Endometrial microvascular endothelial cells (primary cell): ENCODE data around the gene LPAR2. TPM values are rescaled to one million over a fixed set of nuclear protein-coding genes. Genes with fewer than 3 reads are reported as not detected.

ENCODE experiments used
- in situ Hi-C: cut with HindIII; loops from 2 replicates; pipeline ENCODE4 v1.10.0; 2017; ENCODE audit warnings: low sequenced_read_pairs, low pct_unique_long_range_greater_than_20kb; ENCODE audit errors: inconsistent ontology term
- total RNA-seq: library from RNA; depleted of rRNA; stranded (reverse); fragments of >200 nt; gene quantifications from one replicate; pipeline ENCODE4 v1.2.3, GENCODE V29; 2015; ENCODE audit errors: inconsistent ontology term

LPAR2 gene
- total RNA-seq, 1 donor from 2014 or later: 0.56 TPM

DNA sequence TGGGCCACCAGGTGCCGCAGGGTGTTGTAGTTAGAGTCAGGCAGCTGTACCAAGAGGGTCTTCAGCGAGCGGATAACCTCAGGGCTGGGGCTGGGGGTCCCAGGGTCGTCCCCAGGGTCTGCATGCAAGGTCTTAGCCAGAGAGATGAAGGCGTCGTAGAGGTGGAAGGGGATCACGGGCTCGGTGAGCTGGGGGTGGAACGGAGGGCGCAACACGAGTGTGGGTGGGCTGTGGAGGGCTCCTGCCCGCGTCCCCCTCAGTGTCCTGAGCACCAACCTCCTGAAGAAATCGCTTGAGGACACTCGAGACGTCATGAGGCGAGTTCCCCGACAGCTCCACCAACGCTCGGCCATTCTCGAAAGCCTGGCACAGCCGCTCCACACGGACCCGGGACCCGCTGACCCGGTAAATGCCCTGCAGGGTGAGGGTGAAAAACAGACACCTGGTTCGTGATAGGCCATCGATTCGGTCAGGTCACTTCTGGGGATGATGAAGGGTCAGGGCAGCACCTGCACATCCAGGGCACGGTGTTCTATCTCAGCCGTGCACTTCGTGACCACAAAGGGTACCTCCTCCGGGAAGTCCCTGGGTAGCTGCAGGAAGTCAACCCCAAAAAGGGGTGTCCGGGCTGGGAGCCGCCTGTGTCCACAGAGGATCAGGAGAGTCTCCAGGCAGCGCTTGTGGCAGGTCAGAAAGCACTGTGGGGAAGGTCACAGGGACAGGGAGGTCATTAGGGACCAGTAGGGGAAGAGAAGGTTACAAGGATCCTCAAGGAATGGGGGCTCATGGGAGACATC lies 6.7 kb upstream of the LPAR2 start:
- in situ Hi-C loops: no loop called here

GRCh38 chr19:19633711-19634515 lies 5.9 kb upstream of the LPAR2 start:
- in situ Hi-C loops: no loop called here

DNA sequence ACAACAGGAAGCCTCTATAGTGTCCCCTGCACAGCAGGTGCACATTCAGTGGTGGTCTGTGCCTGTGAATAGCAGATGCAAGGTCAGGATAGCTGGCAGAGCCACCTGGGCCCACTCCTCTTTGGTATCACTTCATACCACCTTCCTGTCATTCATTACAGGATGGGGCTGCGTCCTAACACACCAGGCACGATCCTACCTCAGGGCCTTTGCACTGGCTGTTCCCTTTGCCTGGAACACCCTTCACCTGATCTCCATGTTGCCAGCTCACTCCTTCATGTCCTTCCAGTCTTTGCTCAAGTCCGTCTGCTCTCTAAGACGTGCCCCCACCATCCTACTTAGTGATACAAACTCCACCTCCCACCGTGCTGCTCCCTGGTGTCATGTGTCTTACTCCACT lies 4.6 kb upstream of the LPAR2 start:
- in situ Hi-C loops: no loop called here

DNA sequence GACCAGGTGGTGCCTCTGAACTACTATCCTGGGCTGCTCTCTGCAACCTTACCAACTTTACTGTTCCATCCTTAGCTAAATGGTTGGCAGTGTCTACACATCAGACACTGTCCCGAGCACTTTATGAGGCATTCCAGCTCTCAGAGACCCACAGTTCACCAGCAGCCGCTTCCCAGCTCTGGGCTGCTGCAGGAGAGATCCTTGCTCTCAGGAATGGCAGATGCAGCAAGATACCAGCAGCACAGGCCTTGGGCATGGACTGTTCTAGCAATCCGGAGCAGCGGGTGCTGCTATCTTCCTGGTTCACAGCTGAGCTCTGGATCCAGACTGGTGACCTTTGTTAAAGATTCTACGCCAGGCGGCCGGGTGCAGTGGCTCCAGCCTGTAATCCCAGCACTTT lies 3.3 kb upstream of the LPAR2 start:
- in situ Hi-C loops: no loop called here

GRCh38 chr19:19630426-19630825 lies 2.4 kb upstream of the LPAR2 start:
- in situ Hi-C loops: no loop called here

GRCh38 chr19:19630062-19630414 lies 2.0 kb upstream of the LPAR2 start:
- in situ Hi-C loops: no loop called here

GRCh38 chr19:19628501-19629134 lies 598 bp upstream of the LPAR2 start:
- in situ Hi-C loops: no loop called here

DNA sequence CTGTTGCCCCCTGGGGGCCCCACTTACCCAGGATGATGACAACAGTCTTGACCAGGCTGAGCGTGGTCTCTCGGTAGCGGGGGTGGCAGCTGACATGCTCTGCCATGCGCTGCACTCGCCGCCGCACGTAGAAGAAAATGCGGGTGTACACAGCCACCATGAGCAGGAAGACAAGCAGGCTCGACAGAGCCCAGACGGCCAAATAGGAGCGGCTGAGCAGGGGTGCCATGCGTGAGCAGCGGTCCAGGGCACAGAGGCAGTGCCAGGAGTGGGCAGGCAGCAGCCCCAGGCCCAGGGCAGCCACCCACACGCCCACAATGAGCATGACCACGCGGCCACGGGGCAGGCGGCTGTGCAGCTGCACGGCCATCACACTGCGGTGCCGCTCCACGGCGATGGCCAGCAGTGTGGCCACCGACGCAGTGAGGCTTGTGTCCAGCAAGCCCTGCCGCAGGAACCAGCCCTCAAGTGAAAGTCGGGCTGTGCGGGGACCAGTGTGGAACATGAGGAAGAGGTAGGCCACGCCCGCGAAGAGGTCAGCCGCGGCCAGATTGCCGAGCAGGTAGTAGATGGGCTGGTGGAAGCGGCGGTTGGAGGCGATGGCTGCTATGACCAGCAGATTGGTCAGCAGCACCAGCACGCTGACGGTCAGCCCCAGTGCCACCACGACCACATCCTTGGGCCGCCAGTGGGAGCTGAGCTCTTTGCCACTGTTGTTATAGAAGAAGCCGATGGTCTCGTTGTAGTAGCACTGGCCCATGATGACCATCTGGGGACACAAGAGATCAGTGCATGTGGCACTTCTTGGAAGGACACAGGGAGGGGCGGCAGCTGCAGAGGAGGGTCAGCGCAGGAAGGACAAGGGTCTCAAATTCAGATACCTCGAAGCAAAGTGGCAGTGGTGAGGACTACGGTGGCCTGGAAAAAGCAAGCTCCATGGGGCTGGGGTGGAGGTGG lies 1.2 kb downstream of the LPAR2 start:
- in situ Hi-C loops: no loop called here

DNA sequence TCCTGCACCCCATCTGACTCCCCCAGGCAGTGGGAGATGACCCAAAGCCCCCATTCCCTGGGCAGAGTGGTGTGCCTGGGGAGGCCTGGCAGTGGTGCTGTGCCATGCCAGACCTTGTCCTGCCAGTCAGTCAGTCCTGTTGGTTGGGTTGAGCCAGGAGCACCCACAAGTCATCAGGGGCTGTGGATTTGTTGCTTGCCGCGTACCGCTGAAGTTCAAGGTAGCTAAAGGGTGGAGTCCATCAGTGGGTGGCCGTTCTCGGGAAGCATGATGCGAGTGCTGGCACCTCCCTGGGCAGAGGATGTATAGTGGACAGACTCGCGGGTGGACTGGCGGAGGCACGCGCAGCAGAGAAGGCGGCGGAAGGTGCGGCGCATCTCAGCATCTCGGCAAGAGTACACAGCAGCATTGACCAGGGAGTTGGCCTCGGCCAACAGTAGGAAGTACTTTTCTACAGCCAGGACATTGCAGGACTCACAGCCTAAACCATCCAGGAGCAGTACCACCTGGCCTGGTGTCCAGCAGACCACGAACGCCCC lies 3.9 kb downstream of the LPAR2 start:
- in situ Hi-C loops: no loop called here

DNA sequence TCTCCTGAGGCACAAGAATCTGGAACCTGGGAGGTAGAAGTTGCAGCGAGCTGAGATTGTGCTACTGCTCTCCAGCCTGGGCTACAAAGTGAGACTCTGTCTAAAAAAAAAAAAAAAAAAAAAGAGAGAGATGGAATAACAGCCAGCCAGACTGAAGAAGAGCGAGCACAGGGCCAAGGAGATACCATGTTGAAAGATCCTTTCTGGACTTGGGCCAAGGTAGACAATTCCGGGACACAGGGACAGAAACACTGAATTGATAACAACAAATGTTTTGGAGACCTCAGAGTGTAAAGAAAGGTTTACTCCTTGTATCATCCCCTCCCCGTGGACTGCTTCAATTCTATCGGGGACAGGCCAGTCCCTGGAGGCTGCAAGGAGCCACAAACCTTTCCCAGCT lies 4.6 kb downstream of the LPAR2 start:
- in situ Hi-C loops: no loop called here

- in situ Hi-C loops: no loop called here
These were observed 8.2 kb downstream of the LPAR2 start for GRCh38 chr19:19619849-19620210.

DNA sequence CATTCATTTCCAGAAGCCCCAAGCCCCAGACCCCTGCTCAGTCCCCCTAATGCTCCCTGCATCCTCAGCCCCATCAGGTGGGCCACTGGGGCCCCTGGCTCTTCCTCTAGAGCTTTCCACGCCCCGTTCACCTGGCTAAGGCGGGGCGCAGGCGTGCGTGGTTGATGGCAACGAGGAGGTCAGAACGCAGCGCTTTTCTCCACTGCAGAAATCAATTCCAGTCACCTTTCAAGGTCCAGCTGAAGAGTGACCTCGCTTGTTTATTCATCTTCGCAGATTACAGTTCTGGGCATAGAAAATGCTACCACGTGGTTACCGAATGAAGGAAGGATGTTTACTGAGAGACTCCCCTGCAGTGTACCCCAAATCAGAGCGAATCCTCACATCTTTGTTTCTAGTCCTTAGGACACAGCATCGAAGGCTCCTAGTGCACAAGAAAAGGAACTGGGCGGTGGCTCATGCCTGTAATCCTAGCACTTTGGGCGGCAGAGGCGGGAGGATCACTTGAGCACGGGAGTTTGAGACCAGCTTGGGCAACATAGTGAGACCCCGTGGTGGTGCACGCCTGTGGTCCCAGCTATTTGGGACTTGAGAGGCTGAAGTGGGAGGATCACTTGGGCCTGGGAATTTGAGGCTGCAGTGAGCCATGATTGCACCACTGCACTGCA lies 8.7 kb downstream of the LPAR2 start:
- in situ Hi-C loops: no loop called here

DNA sequence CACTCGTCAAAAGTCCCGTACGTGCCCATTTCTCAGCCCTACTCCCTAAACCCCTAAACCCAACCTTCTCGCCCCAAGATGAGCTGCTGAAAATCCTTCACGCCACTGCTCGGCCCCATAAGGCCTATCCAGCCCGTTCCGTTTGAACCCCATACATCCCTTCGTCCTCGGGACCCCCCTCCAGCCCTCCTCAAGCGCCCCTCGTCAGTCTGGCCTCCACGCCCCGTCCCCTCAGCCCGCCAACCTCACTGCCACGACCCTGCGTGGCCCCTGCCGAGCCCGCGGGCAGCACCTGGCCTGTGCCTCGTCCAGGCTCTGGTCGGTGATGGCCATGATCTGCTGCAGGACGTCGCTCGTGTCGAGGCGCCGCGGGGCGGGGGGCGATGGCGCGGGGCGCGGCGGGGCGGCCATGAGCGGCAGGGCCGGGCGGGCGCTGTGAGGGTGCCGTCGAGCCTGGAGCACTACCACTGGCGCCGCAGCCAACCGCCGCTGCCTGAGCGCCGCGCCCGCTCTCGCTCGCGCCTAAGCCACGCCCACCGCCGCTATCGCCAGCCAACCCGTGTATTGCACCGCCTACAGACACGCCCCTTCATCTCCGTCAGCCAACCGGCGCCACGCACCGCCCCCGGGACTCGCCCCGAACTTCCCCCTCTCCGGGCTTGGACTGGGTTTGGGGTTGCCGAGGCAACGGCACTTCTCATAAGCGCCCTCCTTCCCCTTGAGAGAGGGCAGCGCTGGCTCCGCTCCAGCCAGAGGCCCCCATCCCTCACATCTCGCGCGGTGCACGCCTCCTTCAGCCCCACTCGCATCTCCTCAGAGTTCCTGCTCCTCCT lies 9.6 kb downstream of the LPAR2 start, which contains the start of gene PBX4:
PBX4 (minus strand) TSS at position 469 of the 833 bp plus-strand sequence; CDS start at position 411, 58 bp downstream.
- in situ Hi-C loops: no loop called here

GRCh38 chr19:19615086-19615485 lies 12.9 kb downstream of the LPAR2 start:
- in situ Hi-C loops: no loop called here

DNA sequence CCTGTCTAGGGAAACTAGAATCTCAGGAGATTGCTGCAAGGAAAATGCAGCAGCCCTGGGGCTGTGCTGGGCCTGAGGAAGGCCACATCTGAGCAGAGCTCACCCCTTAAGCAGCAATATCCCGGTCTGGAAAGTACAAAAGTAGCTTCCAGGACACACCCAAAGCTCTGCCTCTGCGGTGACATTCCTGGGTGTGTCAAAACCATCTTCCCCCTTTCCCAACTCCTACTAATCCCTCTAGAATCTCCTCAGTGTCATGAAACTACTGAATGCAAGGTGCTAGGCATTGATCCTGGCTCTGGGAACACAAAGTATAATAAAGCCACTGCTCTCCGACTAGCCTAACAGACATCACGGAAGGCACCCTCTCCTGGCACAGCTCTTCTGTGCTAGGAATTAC lies 14.5 kb downstream of the LPAR2 start:
- in situ Hi-C loops: no loop called here

GRCh38 chr19:19610376-19611202 lies 17.4 kb downstream of the LPAR2 start:
- in situ Hi-C loops: no loop called here
